ENCODE measurements around the gene PCBP4.

Gene PCBP4

DNA sequence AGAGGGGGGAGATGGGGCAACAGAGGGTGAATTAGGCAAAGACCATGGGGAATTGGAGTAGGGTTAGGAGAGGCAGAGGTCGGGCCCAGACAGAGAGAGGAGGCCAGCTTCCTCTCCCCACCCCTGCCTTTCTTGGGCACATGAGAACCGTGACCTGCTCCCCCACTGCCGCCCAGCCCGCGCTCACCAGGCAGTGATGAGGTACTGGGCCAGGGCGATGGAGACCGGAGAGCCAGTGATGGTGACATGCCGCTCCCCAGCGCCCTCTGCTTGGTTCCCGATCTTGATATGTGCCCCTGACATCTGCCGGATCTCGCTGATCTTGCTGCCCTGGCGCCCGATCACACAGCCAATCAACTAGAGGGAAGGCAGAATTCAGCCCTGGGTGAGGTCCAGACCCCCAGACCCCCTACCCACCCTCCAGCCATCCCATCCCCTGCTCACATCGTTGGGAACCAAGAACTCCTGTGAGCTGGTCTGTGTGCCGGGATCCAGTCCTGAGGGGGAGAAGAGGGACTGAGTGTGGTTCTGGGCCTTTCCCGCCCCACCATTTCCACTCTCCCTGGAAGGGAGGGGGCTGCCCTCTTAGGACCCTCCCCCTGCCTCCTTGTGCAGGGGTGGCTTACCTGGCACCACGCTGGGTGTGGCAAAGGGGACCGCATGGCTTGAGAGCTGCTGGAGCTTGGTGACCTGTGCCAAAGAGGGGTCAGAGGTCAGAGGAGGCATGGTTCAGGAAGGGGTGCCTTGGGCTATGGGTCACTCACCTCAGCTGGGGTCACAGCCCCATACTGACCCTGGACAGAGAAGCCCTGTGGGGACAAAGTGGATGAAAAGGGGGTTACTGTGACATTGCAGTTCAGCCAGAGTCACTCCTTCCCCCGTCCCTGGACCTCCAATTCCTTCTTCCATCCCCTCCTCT is 8.4 kb downstream of the PCBP4 start:
- no peak overlapping the region for H3K27ac ChIP-seq
- DNase-seq (ENCODE audit: low read depth, low spot score) = no peak

DNA sequence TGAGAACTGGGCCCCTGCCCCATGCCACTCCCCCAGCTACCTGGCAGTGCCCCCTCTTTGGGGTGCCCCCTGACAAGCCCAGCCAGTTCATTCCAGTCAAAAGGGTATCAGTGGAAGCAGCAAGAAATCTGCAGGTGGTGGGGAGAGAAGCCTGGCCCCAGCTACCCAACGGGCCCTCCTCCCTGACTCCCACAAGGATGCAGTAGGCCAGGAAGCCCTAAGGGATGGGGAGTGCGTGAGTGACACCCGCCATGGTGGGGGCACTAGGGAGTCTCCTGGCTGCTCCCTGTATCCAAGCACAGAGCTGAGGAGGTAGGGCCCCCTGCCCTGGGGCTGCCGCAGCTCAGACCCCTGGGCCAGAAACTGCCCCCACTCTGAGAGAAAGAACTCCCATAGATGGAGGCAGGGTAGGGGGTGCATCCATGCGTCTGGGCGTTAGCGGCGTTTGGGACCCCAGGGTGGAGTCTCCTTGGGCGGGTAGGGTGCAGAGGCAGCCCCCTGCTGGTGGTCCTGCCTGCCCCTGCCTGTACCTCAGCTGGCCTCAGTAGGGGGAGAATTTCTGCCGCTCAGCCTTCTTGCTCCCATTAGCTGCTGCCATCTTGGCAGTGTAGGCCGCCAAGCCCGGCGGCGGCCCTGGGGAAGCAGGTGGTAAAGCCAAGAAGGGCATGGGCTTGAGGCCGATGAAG is 9.6 kb downstream of the PCBP4 start:
- no peak overlapping the region for H3K27ac ChIP-seq
- DNase-seq (ENCODE audit: low read depth, low spot score) = no peak

DNA sequence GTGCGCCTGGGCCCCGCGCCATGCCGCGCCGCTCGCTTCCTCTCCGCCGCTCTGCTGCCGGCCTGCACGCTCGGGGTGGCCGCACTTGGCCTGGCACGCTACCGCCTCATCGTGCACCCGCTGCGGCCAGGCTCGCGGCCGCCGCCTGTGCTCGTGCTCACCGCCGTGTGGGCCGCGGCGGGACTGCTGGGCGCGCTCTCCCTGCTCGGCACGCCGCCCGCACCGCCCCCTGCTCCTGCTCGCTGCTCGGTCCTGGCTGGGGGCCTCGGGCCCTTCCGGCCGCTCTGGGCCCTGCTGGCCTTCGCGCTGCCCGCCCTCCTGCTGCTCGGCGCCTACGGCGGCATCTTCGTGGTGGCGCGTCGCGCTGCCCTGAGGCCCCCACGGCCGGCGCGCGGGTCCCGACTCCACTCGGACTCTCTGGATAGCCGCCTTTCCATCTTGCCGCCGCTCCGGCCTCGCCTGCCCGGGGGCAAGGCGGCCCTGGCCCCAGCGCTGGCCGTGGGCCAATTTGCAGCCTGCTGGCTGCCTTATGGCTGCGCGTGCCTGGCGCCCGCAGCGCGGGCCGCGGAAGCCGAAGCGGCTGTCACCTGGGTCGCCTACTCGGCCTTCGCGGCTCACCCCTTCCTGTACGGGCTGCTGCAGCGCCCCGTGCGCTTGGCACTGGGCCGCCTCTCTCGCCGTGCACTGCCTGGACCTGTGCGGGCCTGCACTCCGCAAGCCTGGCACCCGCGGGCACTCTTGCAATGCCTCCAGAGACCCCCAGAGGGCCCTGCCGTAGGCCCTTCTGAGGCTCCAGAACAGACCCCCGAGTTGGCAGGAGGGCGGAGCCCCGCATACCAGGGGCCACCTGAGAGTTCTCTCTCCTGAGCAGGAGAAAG is 11.1 kb downstream of the PCBP4 start:
- DNase-seq (ENCODE audit: low read depth, low spot score) = no peak
- H3K27ac ChIP-seq = no peak overlapping the region

DNA sequence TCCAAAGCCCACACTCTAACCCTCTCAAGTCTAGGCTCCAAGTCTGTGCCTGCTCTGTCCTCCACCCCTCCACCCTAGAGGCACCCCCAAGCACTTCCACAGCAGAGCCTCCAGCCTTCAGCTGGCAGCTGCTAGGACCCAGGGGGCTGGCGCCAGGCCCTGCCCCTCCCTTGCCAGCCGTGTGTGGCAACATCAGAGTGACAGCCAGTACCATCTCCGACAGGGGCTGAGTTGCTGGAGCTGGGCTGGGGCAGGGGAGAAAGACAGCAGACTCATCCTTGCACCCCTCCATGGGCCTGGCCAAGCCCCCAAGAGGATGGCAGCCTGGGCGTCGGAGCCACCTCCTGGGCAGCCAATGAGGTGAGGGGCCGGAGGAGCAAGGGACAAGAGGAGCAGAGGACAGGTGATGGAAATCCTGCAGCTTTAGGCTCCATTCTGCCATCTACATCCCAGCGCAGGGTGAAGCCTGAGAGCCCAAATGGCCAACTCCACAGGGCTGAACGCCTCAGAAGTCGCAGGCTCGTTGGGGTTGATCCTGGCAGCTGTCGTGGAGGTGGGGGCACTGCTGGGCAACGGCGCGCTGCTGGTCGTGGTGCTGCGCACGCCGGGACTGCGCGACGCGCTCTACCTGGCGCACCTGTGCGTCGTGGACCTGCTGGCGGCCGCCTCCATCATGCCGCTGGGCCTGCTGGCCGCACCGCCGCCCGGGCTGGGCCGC is 11.9 kb downstream of the PCBP4 start, which contains the start of gene GPR62:
GPR62 (plus strand) TSS at position 207 of the 718 bp plus-strand sequence; CDS start at position 479, 272 bp downstream.
- no peak for DNase-seq (ENCODE audit: low read depth, low spot score)
- no peak within 1 kb of the TSS for H3K27ac ChIP-seq

DNA sequence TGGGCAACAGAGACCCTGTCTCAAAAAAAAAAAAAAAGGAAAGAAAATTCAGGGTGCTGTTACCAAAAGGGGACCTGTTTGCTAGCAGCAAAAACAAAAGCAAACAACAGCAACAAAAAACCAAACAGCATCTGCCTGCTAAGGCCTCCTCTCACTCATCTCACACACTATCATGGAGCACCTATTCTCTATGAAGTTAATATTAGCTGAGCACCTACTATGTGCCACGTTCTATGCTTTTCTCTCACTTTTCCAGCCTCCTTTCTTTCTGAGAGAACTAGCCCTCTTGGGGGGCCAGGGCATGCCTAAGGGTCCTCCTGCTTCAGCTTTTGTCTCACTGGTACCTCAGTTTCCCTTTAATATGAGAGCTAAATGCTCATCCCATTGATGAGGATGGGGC is 12.5 kb downstream of the PCBP4 start:
- H3K27ac ChIP-seq = no peak overlapping the region
- no peak for DNase-seq (ENCODE audit: low read depth, low spot score)

DNA sequence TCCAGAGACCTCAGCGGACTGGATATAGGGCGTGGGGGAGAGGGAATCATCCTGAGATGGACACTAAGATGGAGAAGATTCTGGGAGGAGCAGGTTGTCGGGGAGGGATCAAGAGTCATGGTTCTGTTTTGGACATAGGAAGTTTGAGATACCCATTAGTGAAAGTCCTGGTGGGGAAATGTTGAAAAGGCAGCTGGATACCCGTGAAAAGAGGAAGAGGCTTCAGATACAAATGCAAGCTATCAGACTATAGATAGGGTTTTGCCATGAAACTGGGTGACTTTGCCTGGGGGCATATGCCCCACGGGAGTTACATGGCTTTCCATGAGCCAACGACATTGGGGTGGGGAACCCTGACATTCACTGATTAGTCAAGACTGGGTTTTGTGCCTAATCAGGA is 13.1 kb downstream of the PCBP4 start:
- no peak overlapping the region for H3K27ac ChIP-seq
- DNase-seq (ENCODE audit: low read depth, low spot score) = no peak

DNA sequence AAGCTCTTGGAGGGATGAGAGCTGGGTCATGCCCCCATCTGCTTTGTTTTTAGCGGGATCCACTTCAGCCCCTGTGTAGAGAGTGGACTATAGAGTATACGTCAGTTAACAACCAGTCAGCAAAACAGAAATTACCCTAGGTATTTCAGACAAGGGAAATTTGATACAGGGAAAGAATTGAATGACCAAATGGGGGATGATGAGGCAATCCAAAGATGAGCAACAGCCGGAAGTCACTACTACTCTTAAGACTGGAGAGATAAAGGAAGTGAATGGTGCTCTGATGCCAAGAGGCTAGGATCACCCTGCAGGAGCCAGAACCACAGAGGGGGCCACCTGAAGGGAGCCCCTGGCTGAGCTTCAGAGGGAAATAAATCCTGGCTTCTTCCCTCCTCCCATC is 13.8 kb downstream of the PCBP4 start:
- no peak for DNase-seq (ENCODE audit: low read depth, low spot score)

DNA sequence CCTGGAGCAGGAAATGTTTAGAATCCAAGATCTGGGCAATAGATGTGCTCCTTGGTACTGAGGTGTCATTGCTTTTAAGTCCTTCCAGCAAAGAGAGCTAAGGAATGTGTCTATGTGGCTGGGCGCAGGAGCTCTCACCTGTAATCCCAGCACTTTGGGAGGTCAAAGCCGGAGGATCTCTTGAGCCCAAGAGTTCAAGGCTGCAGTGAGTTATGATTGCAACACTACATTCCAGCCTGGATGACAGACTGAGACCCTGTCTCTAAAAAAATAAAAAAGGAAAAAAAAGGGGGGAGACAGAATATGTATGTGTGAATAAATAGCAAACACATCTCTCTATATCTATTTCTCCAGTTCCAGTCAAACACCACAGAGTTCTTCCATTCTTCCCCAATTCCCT is 16.4 kb downstream of the PCBP4 start:
- H3K27ac ChIP-seq = no peak overlapping the region
- no peak for DNase-seq (ENCODE audit: low read depth, low spot score)

More for the DNA sequence above, 13.8 kb downstream of the PCBP4 start:
- no peak overlapping the region for H3K27ac ChIP-seq

DNA sequence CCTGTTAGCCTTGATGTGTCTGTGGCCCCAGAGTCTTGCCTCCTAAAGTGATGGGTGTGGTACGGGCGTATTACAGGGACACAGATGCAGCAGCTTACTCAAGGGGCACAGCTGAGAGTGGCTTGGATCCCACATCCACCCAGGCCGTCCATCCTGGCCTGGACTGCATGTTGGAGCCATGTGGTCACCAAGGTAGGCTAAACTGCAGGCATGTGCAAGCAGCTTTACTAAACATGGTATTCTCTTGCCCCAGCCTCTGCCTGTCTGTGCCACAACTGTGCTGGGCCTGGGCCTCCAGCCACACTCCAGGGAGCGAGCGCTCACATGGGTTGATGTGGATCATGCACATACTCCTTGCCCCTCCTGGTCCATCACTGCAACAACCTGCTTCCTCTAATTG is 18.1 kb downstream of the PCBP4 start:
- no peak overlapping the region for H3K27ac ChIP-seq
- no peak for DNase-seq (ENCODE audit: low read depth, low spot score)

DNA sequence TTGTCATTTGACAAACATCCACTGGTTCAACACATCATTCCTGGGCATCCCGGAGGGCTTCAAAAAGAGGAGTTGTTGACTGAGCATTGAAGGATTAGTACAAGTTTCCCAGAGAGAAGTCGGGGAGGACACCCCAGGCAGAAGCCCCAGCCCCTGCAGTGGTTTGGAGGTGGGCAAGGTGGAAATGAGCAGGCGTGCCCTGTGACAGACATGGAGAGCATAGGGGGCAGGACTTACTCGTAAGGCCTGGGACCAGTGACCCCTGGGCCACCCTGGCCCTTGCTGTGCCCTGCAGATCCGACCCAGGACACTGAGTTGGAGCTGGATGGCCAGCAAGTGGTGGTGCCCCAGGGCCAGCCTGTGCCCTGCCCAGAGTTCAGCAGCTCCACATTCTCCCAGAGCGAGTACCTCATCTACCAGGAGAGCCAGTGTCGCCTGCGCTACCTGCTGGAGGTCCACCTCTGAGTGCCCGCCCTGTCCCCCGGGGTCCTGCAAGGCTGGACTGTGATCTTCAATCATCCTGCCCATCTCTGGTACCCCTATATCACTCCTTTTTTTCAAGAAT is 19.2 kb downstream of the PCBP4 start:
- no peak overlapping the region for H3K27ac ChIP-seq
- DNase-seq (ENCODE audit: low read depth, low spot score) = no peak

DNA sequence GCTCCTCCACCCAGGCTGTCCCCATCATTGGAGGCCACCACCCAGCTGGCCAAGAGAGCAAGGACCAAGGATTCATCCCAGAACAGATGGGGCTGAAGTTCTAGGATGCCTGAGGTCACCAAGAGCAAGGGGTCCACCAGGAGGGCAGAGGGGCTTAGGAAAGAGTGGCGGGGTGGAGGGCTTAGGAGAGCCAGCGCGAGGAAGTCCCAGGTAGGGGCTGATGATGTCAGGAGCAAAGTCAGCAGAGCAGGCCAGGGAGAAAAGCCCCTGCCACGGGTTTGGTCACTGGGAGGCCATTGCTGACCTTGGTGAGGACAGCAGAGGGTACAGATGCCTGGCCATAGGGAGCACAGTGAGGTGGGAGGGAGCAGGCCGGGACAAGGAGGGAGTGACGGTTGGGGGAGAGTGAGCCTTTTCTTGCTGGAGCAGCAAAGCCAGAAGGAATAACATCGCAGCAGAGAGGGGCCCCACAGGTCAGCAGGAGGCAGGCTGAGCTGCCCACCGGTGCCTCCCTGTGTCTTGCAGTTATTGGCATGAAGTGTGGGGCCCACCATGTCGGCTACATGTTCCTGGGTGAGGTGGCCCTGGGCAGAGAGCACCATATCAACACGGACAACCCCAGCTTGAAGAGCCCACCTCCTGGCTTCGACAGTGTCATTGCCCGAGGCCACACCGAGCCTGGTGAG is 19.9 kb downstream of the PCBP4 start:
- H3K27ac ChIP-seq = no peak overlapping the region

DNA sequence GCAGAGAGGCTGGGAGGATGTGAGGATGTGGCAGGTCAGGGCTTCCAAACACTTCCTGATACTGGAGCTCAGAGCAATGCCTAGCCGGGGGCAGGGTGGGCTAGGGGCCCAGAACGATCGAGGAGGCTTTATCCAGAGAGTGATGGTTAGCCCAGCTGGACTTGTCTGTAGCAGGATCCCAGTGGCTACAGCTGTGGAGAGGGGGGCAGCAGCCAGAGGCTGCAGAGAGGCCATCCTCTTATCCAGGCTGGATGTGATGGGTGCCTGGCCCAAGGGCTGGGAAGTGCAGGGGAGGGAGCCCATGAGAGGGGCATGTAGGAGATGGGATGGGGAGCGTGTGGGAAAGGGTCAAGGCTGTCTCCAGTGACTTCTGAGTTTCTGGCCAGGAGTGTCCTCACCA is 20.5 kb downstream of the PCBP4 start:
- H3K27ac ChIP-seq = no peak overlapping the region
- DNase-seq (ENCODE audit: low read depth, low spot score) = no peak

More for the DNA sequence above, 19.9 kb downstream of the PCBP4 start:
- DNase-seq (ENCODE audit: low read depth, low spot score) = no peak

DNA sequence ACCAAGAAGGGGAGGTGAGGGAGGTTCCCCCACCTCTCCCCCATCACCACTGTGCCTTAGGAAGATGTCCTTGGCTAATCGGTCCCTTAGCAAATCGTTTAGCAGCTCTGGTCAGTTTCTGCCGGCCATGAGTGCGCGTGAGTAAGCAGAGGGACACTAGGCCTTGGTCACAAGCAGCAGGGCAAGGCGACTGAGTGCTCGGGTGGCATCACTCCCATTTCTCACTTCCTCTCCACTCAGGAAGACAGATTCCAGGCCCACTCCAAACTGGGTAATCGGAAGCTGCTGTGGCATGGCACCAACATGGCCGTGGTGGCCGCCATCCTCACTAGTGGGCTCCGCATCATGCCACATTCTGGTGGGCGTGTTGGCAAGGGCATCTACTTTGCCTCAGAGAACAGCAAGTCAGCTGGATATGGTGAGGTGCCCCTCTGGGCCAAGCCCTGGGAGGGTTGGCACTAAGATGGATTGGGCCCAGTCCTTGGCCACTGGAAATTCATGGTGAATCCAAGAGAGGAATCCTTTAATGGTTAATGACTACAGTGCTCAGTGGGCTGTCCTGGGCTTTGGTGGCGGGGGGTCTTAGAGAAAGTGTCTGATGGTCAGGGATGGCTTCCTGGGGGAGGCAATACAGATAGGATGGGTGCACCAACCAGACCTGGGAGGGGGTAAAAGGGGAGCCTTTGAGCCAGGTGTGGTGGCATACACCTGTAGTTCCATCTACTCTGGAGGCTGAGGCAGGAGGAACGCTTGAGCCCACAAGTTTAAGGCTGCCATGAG is 21.1 kb downstream of the PCBP4 start:
- DNase-seq (ENCODE audit: low read depth, low spot score) = no peak

DNA sequence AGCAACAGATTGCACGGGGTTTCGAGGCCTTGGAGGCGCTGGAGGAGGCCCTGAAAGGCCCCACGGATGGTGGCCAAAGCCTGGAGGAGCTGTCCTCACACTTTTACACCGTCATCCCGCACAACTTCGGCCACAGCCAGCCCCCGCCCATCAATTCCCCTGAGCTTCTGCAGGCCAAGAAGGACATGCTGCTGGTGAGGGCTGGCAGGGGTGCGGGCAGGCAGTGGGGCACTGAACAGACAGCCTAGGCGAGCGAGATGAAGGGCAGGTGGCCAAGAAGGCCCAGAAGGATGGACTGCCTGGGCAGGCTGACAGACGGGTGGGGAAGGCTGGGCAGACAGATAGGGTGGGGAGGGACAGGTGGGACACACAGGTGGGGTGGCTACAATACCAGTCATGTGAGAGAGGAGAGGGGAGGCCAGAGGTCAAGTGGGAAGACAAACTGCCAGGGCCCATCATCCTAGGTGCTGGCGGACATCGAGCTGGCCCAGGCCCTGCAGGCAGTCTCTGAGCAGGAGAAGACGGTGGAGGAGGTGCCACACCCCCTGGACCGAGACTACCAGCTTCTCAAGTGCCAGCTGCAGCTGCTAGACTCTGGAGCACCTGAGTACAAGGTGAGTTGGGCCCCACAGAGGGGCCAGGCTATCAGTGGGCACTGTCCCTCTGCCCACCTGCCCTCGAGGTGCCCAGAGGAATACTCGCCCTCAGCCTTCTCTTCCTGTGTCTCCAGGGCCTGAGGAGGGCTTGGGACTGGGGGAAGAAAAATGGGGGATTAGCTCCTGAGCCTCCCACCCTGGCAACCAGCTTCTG is 22.0 kb downstream of the PCBP4 start:
- no peak for DNase-seq (ENCODE audit: low read depth, low spot score)
- H3K27ac ChIP-seq = no peak overlapping the region

More for the DNA sequence above, 21.1 kb downstream of the PCBP4 start:
- H3K27ac ChIP-seq = no peak overlapping the region

DNA sequence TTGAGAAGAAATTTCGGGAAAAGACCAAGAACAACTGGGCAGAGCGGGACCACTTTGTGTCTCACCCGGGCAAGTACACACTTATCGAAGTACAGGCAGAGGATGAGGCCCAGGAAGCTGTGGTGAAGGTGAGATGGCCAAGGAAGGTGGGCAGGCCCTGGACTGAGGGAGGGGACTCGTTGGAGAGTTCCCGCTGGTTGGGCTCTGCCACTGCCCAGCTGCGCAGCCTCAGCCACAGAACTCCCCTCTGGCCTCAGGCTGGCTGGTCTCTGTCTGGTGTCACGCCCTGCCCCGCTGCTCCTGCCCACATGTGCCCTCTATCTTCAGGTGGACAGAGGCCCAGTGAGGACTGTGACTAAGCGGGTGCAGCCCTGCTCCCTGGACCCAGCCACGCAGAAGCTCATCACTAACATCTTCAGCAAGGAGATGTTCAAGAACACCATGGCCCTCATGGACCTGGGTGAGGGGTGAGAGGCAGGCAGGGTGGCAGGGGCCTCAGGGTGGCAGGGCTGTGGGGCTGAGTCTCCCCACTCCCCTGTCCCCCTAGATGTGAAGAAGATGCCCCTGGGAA is 22.7 kb downstream of the PCBP4 start:
- no peak overlapping the region for H3K27ac ChIP-seq
- no peak for DNase-seq (ENCODE audit: low read depth, low spot score)

DNA sequence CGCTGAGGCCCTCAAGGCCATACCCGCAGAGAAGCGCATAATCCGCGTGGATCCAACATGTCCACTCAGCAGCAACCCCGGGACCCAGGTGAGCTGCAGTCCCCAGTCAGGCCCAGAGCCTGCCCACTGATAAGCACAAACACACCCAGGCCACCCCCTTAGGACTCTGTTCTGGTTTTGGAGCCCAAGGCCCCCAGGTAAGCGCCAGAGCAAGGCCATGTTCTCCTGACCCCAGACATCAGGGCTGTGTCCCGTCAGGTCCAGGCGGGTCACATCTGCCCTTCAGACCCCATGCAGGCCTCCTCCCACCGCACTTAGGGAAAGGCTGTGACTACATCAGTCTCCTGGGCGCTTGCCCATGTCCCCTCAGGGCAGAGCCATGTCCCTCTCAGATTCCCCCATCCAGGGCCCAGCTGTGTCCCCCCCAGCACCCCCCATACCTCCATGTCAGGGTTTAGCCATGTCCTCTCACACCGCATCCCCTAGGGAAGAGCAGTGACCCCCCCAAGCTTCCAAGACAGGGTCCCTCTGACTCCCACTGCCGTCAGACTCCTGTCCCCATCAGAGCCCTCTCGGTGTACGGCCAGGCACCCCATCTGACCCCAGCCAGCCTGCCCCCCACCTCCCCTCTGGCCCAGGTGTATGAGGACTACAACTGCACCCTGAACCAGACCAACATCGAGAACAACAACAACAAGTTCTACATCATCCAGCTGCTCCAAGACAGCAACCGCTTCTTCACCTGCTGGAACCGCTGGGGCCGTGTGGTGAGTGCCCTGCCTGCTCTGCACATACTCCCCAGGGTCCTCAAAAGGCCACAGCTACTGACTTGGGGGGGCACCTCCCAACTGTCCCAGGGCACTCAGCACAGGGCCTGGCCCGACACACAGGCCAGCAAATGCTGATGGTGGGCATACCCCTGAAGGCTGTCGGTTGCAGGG is 23.5 kb downstream of the PCBP4 start:
- H3K27ac ChIP-seq = peak overlapping the region; percentile 77
- DNase-seq (ENCODE audit: low read depth, low spot score) = no peak
